Heart right ventricle (tissue), 16 donors: ENCODE data around the gene PLA2G2E. TPM values are rescaled to one million over a fixed set of nuclear protein-coding genes. Genes with fewer than 3 reads are reported as not detected.

ENCODE experiments used
- ATAC-seq, 8 donors: fragments of 200-7000 bp; cut with Tn5 transposase; one replicate each; pipeline ENCODE4 v1.9.1; 2020; ENCODE audit warnings: mild to moderate bottlenecking in 8 of 8, moderate library complexity in 8 of 8, moderate number of reproducible peaks in 1 of 8
- DNase-seq, 2 donors: peaks; one replicate each; pipeline ENCODE4 v3.0.0-alpha.2; 2020
- H3K27ac ChIP-seq, 10 donors: fragments of 200-600 bp; sonication (generic) in 2 of 10; one replicate each; pipeline versions ENCODE4 v1.5.0 to v1.8.0; 2020 to 2022; ENCODE audit warnings: mild to moderate bottlenecking in 3 of 10
- H3K27me3 ChIP-seq, 7 donors: fragments of 200-600 bp; one replicate each; pipeline ENCODE4 v1.8.0; 2021 to 2022; ENCODE audit warnings: mild to moderate bottlenecking in 2 of 7
- H3K36me3 ChIP-seq, 9 donors: fragments of 200-600 bp; sonication (generic) in 1 of 9; one replicate each; pipeline versions ENCODE4 v1.5.0 to v1.8.0; 2020 to 2022; ENCODE audit warnings: mild to moderate bottlenecking in 2 of 9
- H3K4me1 ChIP-seq, 9 donors: fragments of 200-600 bp; sonication (generic) in 1 of 9; one replicate each; pipeline versions ENCODE4 v1.5.0 to v1.8.0; 2020 to 2022; ENCODE audit warnings: mild to moderate bottlenecking in 4 of 9
- H3K4me3 ChIP-seq, 10 donors: fragments of 200-600 bp; sonication (generic) in 2 of 10; one replicate each; pipeline versions ENCODE4 v1.5.0 to v1.8.0; 2020 to 2022; ENCODE audit warnings: mild to moderate bottlenecking in 7 of 10, moderate library complexity in 2 of 10
- H3K9me3 ChIP-seq, 11 donors: fragments of 200-600 bp in 10 of 11; sonication (generic) in 2 of 11; one replicate each; pipeline versions ENCODE4 v1.5.0 to v1.8.0; 2013 to 2022; ENCODE audit warnings: mild to moderate bottlenecking in 2 of 11, control low read depth in 1 of 11, moderate library complexity in 1 of 11
- WGBS, 2 donors: extraction: QIAGEN DNeasy Blood & Tissue Kit; methylation state at CpG; one replicate each; pipeline ENCODE4 v1.1.7; 2013; ENCODE audit warnings: inconsistent platforms in 1 of 2; 5-methylcytosine and 5-hydroxymethylcytosine counted together
- intact Hi-C, 10 donors: fragments of 100-400 bp; cut with DNase I; formaldehyde crosslinking; loops; one replicate each; pipeline versions ENCODE4 v1.11.1 to v1.14.2; 2022
- long read RNA-seq, 3 donors: library from polyadenylated mRNA; unstranded; transcript quantifications; one replicate each; pipeline ENCODE4 v2.0.0, GENCODE V29; 2020 to 2021
- polyA plus RNA-seq, 2 donors: library from polyadenylated mRNA; stranded (reverse); fragments of 200-250 nt; gene quantifications; one replicate each; pipeline ENCODE4 v1.2.3, GENCODE V29; 2013
- total RNA-seq, 10 donors: library from RNA; stranded (reverse); fragmentation: NEBNext Ultra II Directional in 3 of 10; extraction: Animal tissue kit (Norgen Biotek cat#: 25700) in 3 of 10; gene quantifications; one replicate each; pipeline versions ENCODE4 v1.2.1 to v1.2.4, GENCODE V29; 2021 to 2023
- TF ChIP-seq, protein P1 (sequence below), 9 donors: fragments of 200-600 bp; sonication (generic) in 2 of 9; IDR thresholded peaks; one replicate each; pipeline versions ENCODE4 v1.5.0 to v1.8.0; 2021 to 2022; ENCODE audit warnings: antibody characterized with exemption in 9 of 9, mild to moderate bottlenecking in 5 of 9, moderate library complexity in 1 of 9
- donor health status: Arrhythmogenic right ventricular cardiomyopathy.
- donor health status: ischemic (EF 13 %, LVEDD 7.1; RV severe dilation, severe dysfunction).
- donor health status: healthy with polysubstance abuse.
- donor health status: DM: no; HTN: yes; CAD: no.
- donor health status: DM: no; HTN: no; CAD: no.
- donor health status: ischemic (EF 25% LVEDD 6.9; RV normal size, moderate dysfunction).
- donor health status: ischemic (EF 25% LVEDD 5.7; RV mildly dilated, moderate dysfunction).
- donor health status: healthy.
- donor health status: DM: yes; HTN: yes; CAD: no.
- donor health status: Ischemic cardiomyopathy.
- donor health status: ischemic (EF 35%, LVEDD 5.7; RV mildly dilated, moderate dysfunction).
- donor health status: nonischemic (EF 11% LVEDD 7.7; RV severe dilation, severe dysfunction).
- donor health status: DM: yes; HTN: yes; CAD: no.
- donor health status: PGD.
- donor health status: ischemic (EF 29% LVEDD 5.4; RV normal size, mild dysfunction).
- donor health status: nonischemic (EF 23%, LVEDD 6.1; RV moderate dilation, normal function).

The PLA2G2E gene, protein sequence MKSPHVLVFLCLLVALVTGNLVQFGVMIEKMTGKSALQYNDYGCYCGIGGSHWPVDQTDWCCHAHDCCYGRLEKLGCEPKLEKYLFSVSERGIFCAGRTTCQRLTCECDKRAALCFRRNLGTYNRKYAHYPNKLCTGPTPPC
- total RNA-seq (not detected), polyA plus RNA-seq (not detected)
- long read RNA-seq, donor 1, result 0 reads
- long read RNA-seq, donor 2, result 0 reads
- long read RNA-seq, donor 3, result 0 reads

DNA sequence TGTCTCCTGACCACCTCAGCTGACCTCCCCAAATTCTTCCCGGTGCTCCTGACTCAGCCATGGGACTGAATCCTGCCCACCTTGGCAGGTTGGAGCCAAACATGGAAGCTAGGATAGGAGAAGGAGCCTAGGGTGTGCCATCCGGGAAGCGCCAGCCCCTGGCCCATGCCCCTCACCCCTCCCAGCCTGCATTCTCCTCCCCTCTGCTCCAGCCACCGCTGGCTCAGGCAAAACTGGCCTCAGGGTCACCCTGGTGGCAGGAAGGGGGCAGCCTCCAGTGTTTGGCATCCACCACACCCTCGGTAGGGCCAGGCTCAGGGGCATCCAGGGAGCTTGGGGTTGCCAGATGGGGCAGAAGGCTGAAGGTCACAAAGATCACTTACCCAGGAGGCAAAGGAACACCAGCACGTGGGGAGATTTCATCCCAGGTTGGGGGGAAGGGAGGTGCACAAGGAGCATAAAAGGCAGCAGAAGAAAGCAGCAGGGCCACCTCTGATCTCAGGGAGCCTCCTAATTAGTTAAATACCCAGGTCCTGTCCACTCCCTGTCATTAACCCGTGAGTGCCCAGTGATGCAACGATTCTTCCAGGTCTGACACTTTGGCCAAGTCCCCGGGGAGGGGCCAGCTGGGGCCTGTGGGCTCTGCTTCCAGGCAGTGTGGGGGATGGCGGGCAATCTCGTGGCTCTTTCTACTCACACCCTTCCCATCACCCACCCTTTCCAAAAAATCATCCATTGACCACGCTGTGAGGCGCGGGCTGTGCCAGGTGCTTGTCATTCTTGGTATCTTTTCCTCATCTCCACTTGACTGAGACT, at the start of gene PLA2G2E:
PLA2G2E (minus strand) TSS at position 481 of the 816 bp plus-strand sequence; CDS start at position 423, 58 bp downstream.
- TF ChIP-seq, protein P1, sequence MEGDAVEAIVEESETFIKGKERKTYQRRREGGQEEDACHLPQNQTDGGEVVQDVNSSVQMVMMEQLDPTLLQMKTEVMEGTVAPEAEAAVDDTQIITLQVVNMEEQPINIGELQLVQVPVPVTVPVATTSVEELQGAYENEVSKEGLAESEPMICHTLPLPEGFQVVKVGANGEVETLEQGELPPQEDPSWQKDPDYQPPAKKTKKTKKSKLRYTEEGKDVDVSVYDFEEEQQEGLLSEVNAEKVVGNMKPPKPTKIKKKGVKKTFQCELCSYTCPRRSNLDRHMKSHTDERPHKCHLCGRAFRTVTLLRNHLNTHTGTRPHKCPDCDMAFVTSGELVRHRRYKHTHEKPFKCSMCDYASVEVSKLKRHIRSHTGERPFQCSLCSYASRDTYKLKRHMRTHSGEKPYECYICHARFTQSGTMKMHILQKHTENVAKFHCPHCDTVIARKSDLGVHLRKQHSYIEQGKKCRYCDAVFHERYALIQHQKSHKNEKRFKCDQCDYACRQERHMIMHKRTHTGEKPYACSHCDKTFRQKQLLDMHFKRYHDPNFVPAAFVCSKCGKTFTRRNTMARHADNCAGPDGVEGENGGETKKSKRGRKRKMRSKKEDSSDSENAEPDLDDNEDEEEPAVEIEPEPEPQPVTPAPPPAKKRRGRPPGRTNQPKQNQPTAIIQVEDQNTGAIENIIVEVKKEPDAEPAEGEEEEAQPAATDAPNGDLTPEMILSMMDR (IDR thresholded peaks at IDR 0.05), result no peak
- Histone ChIP-seq H3K4me3 (no peak within 1 kb of the TSS), H3K4me1 (peaks cover 0 to 7% (median 0%) of the 10 kb centered on the region in 9 donors), H3K9me3 (no peaks in the 10 kb centered on the region), H3K27me3 (peaks cover 0 to 17% (median 0%) of the 10 kb centered on the region in 7 donors), H3K27ac (no peak within 1 kb of the TSS), H3K36me3 (no peaks in the 10 kb centered on the region)
- 70 to 74% methylated on average over 14 of the region's 14 CpGs for WGBS, 2 donors
- no peak for DNase-seq
- intact Hi-C loops, result loop anchor here in 4 of 10 donors (5.0 to 10.0 kb wide), 3 partner anchors 279 to 571 kb away; no protein-coding TSS in a partner anchor
- no peak for ATAC-seq

DNA sequence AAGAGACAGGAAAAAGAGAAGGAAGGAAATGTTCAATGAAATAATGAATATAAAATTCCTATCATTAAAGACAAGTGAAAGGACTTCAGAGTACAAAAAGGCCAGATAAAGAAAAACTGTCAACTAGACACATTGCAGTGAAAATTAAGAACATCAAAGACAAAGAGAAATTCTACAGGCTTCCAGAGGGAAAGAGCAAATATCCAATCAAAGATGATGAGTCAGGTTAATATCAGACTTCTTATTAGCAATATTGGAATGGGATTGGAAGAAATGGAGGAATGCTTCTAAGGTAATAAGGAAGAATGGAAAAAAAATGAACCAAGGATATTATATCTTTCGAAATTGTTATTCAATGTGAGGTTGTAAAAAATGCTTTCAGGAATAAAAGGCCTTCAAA, 48.2 kb upstream of the PLA2G2E start:
- Histone ChIP-seq H3K36me3 (no peaks in the 10 kb centered on the region), H3K4me3 (no peak overlapping the region), H3K27me3 (peaks cover 0 to 13% (median 6%) of the 10 kb centered on the region in 7 donors), H3K27ac (no peak overlapping the region), H3K9me3 (no peaks in the 10 kb centered on the region), H3K4me1 (peaks cover 0 to 33% (median 11%) of the 10 kb centered on the region in 9 donors)
- ATAC-seq (no peak), DNase-seq (no peak)
- WGBS, 2 donors, result 84 to 86% methylated on average over 1 of the region's 1 CpG
- intact Hi-C loops, result loop anchor here in 7 of 10 donors (5.0 to 10.0 kb wide), 5 partner anchors 103 to 226 kb away; partner anchors contain the start of gene PLA2G5 (in 1 of the 7)
- TF ChIP-seq, protein P1 (IDR thresholded peaks at IDR 0.05), result no peak

DNA sequence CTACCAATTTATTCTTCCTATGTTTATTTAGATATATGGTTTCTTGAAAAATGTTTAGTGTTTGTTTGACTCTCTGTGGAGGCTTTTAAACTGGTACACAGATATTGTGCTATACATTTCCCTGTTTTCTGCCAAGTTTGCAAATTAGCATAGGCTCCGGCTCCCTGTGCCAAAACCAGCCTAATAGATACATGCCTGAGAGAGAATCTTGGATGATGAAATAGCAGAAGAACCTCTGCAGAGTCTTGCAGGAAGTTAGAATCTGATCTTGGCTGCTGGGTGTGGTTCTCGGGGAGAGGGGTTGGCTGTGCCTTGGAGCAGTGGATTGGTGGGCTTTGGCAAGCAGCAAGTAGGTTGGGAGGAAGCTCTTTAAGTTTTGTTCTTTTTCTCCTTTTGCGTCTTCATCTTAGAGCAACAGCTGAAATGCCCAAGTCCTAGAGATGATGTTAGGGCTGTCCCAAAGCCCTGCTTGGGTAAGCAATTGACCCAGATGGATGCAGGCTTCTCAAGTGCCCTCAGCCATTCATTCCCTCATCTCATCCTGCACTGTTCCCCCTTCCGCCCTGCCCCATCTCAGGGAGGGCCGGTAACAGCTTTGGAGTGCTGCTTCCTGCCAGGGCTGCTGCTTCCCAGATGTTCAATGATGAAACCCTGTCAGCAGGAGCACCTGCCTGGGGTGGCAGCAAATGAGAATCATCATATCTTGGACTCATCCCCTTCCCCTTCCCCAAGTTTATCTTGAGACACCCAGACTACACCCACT, 46.7 kb upstream of the PLA2G2E start:
- Histone ChIP-seq H3K4me3 (no peak overlapping the region), H3K9me3 (no peaks in the 10 kb centered on the region), H3K27me3 (peaks cover 0 to 16% (median 6%) of the 10 kb centered on the region in 7 donors), H3K36me3 (no peaks in the 10 kb centered on the region), H3K4me1 (peaks cover 0 to 22% (median 8%) of the 10 kb centered on the region in 9 donors), H3K27ac (peak overlapping the region in 7 of 10 donors; percentile 4 to 85 (median 22))
- ATAC-seq (peak in 1 of 8 donors; percentile 30), DNase-seq (no peak)
- 57 to 72% methylated on average over 5 of the region's 5 CpGs for WGBS, 2 donors
- TF ChIP-seq, protein P1 (IDR thresholded peaks at IDR 0.05), result no peak
- intact Hi-C loops, result loop anchor here in 7 of 10 donors (5.0 to 10.0 kb wide), 7 partner anchors 53 to 525 kb away; partner anchors contain the start of gene PLA2G5 (in 1 of the 7)
